ENCODE data around the gene PHF13. TPM values are rescaled to one million over a fixed set of nuclear protein-coding genes. Genes with fewer than 3 reads are reported as not detected.

The PHF13 gene
- total and polyA plus RNA-seq, 5 donors from 2014 or later, result 4.7 to 7.5 (median 5.6) TPM

DNA sequence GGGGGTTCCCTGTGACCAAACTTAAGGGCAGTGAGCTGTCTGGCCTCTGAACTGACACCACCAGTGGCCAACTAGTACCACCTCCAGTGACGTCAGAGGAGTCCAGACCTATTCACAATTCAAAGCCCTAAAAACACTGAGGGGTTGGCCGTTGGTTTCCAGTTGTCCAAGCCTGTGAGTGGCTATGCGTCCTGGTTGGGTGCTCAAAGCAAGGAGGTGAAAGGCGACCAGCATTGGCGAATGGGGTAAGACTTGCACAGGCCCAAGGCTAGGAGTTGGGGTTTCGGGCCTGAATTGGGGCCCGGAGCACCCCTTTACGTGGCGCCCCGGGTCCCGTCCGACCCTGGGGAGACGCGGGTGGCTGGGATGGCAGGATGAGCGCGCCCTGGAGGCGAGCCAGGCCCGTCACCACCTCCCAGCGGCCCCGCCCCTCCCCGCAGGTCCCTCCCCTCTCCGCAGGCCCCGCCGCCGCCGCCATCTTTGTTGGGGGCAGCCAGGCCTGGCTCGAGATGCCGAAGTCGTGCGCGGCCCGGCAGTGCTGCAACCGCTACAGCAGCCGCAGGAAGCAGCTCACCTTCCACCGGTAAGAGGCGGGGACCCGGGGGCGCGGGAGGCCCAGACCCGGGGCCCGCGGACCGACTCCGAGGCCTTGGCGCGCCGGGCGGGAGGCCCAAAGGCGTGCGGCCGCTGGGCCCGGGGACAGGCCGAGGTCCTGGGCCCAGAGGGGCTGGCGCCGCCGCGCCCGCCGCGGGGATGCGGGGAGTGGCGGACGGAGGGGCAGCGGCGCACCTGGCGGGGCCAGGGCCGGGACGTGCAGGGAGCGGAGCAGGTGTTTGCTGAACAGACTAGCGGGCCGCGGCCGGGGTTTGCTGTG lies 11.4 kb downstream of the PHF13 start, which contains the start of gene THAP3:
Gene THAP3, plus strand, starts transcription at position 159 of the 874 bp plus-strand sequence. Its CDS starts 351 bp downstream, at position 510.
- Histone ChIP-seq H3K4me1 (ENCODE audit: control insufficient read depth, insufficient read depth, low read length, poor library complexity, severe bottlenecking) (peaks cover 19% of the 10 kb centered on the region), H3K9me3 (ENCODE audit: control insufficient read depth in 2 of 2, low read length in 2 of 2) (no peaks in the 10 kb centered on the region), H3K36me3 (ENCODE audit: control insufficient read depth, insufficient read depth, low read length) (peaks cover 27% of the 10 kb centered on the region), H3K27me3 (ENCODE audit: control insufficient read depth, insufficient read depth, low read length) (no peaks in the 10 kb centered on the region), H3K4me3 (ENCODE audit: low read depth, low read length) (peak within 1 kb of the TSS; percentile 87), H3K27ac (ENCODE audit: insufficient read depth, low read length, poor library complexity, severe bottlenecking) (peak within 1 kb of the TSS; percentile 69)
- Mint-ChIP-seq H3K27me3 (peaks cover 4% of the 10 kb centered on the region), H3K4me1 (peaks cover 6 to 37% (median 21%) of the 10 kb centered on the region in 4 donors), H3K36me3 (peaks cover 15% of the 10 kb centered on the region), H3K9me3 (no peaks in the 10 kb centered on the region), H3K4me3 (peak within 1 kb of the TSS; percentile 88 to 94 (median 94)), H3K27ac (peak within 1 kb of the TSS; percentile 75 to 88 (median 85))
- peak; percentile 86 to 91 (median 86) for DNase-seq
- peak; percentile 96 to 97 for ATAC-seq (ENCODE audit: low read depth in 2 of 2)

DNA sequence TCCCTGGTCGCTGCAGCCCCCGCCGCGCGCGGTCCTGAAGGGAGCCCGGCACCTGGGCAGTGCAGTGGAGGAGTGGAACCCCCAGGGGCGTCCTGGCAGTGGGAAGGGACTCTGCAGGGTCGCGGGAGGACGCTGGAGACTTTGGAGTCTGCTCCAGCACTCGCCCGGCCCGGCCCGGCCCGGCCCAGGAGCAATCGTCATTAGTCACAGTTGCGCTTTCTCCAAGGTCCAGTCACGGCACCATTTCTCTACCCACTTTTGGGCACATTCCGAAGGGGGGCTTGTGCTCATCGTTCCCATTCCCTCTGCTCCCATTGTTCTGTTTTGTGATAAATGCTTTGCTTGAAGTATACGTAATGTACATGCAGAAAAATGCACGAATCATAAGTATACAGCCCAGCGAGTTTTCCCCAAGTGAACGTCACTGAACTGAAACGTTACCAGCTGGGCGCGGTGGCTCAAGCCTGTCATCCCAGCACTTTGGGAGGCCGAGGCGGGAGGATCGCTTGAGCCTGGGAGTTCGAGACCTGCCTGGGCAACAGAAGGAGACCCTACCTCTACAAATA lies 12.1 kb downstream of the PHF13 start:
- H3K27ac ChIP-seq (ENCODE audit: insufficient read depth, low read length, poor library complexity, severe bottlenecking), result peak overlapping the region; percentile 69
- ATAC-seq (ENCODE audit: low read depth in 2 of 2), result peak in 1 of 2 donors; percentile 13
- peaks cover 26% of the 10 kb centered on the region for H3K36me3 ChIP-seq (ENCODE audit: control insufficient read depth, insufficient read depth, low read length)
- Mint-ChIP-seq H3K36me3 (peaks cover 19% of the 10 kb centered on the region), H3K9me3 (no peaks in the 10 kb centered on the region), H3K27ac (peak overlapping the region in 2 of 3 donors; percentile 75 to 88), H3K4me1 (peaks cover 6 to 38% (median 21%) of the 10 kb centered on the region in 4 donors), H3K27me3 (peaks cover 4% of the 10 kb centered on the region), H3K4me3 (peak overlapping the region; percentile 88 to 94 (median 94))
- peaks cover 19% of the 10 kb centered on the region for H3K4me1 ChIP-seq (ENCODE audit: control insufficient read depth, insufficient read depth, low read length, poor library complexity, severe bottlenecking)
- no peaks in the 10 kb centered on the region for H3K27me3 ChIP-seq (ENCODE audit: control insufficient read depth, insufficient read depth, low read length)
- DNase-seq, result peak in 1 of 3 donors; percentile 34
- H3K4me3 ChIP-seq (ENCODE audit: low read depth, low read length), result peak overlapping the region; percentile 87
- no peaks in the 10 kb centered on the region for H3K9me3 ChIP-seq (ENCODE audit: control insufficient read depth in 2 of 2, low read length in 2 of 2)

GRCh38 chr1:6627031-6627430 lies 13.5 kb downstream of the PHF13 start:
- Mint-ChIP-seq H3K9me3 (no peaks in the 10 kb centered on the region), H3K4me1 (peaks cover 6 to 38% (median 21%) of the 10 kb centered on the region in 4 donors), H3K27ac (peak overlapping the region in 1 of 3 donors; percentile 92), H3K27me3 (peaks cover 4% of the 10 kb centered on the region), H3K4me3 (peak overlapping the region; percentile 88 to 94 (median 94)), H3K36me3 (peaks cover 16% of the 10 kb centered on the region)
- Histone ChIP-seq H3K27ac (ENCODE audit: insufficient read depth, low read length, poor library complexity, severe bottlenecking) (no peak overlapping the region), H3K36me3 (ENCODE audit: control insufficient read depth, insufficient read depth, low read length) (peaks cover 14% of the 10 kb centered on the region), H3K4me3 (ENCODE audit: low read depth, low read length) (no peak overlapping the region), H3K27me3 (ENCODE audit: control insufficient read depth, insufficient read depth, low read length) (no peaks in the 10 kb centered on the region), H3K9me3 (ENCODE audit: control insufficient read depth in 2 of 2, low read length in 2 of 2) (no peaks in the 10 kb centered on the region), H3K4me1 (ENCODE audit: control insufficient read depth, insufficient read depth, low read length, poor library complexity, severe bottlenecking) (peaks cover 19% of the 10 kb centered on the region)
- DNase-seq (no peak), ATAC-seq (ENCODE audit: low read depth in 2 of 2) (no peak)

DNA sequence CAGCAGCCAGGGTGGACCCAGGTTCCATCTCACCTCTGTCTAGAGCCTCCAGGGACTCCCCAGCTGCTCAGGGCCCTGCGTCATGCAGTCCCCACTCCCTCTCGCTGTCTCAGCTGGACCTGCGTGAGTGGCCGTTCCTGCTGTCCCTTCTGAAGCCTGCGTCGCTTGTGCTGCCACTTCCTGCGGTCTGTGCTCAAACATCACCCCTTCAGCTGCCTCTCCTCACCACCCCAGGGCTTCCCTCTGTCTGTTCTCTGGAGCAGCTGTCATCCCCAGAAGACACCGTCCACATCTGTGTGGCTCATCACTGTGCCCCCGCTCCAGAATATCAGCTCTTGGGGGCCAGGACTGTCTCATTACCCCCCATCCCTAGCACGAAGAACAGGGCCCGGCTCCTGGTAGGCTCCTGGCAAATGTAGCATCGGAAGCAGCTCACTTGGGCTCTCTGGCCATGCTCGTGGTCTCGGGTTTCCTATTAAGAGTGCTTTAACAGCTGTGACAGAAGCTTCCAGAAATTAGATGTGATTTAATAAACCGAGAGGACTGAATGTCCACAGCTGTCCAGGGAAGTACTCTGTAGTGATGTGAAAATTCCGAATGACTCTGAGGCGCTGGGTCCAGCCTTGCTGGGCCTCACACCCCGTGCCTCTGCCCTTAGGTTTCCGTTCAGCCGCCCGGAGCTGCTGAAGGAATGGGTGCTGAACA lies 14.5 kb downstream of the PHF13 start:
- Mint-ChIP-seq H3K4me1 (peaks cover 6 to 38% (median 21%) of the 10 kb centered on the region in 4 donors), H3K4me3 (peak overlapping the region; percentile 66 to 94 (median 84)), H3K27ac (peak overlapping the region in 2 of 3 donors; percentile 81 to 92), H3K27me3 (peaks cover under 1% of the 10 kb centered on the region), H3K36me3 (peaks cover 10% of the 10 kb centered on the region), H3K9me3 (no peaks in the 10 kb centered on the region)
- Histone ChIP-seq H3K9me3 (ENCODE audit: control insufficient read depth in 2 of 2, low read length in 2 of 2) (no peaks in the 10 kb centered on the region), H3K4me1 (ENCODE audit: control insufficient read depth, insufficient read depth, low read length, poor library complexity, severe bottlenecking) (peaks cover 19% of the 10 kb centered on the region), H3K4me3 (ENCODE audit: low read depth, low read length) (no peak overlapping the region), H3K36me3 (ENCODE audit: control insufficient read depth, insufficient read depth, low read length) (peaks cover 22% of the 10 kb centered on the region), H3K27ac (ENCODE audit: insufficient read depth, low read length, poor library complexity, severe bottlenecking) (no peak overlapping the region), H3K27me3 (ENCODE audit: control insufficient read depth, insufficient read depth, low read length) (no peaks in the 10 kb centered on the region)
- DNase-seq (no peak), ATAC-seq (ENCODE audit: low read depth in 2 of 2) (no peak)

DNA sequence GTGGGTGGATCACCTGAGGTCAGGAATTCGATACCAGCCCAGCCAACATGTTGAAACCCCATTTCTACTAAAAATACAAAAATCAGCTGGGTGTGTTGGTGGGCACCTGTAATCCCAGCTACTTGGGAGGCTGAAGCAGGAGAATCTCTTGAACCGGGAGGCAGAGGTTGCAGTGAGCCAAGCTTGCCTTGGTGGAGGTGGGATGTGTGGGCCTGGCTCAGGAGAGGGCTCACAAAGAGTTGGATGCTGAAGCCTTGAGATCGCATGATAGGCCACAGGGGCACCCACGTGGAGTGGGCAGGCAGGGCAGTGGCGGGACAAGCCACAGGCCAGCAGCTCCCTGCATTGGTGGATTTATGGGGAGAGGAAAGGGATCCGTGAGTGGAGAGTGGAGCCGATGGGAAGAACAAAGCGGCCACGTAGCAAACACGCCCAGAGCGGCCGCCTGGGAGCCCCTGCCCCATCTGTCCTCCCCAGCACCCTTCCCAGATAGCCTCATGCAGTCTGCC lies 15.5 kb downstream of the PHF13 start:
- H3K9me3 Mint-ChIP-seq, result no peaks in the 10 kb centered on the region
- H3K27ac ChIP-seq (ENCODE audit: insufficient read depth, low read length, poor library complexity, severe bottlenecking), result no peak overlapping the region
- peaks cover 18% of the 10 kb centered on the region for H3K36me3 Mint-ChIP-seq
- DNase-seq, result no peak
- peaks cover 31% of the 10 kb centered on the region for H3K36me3 ChIP-seq (ENCODE audit: control insufficient read depth, insufficient read depth, low read length)
- H3K27me3 Mint-ChIP-seq, result no peaks in the 10 kb centered on the region
- H3K4me1 ChIP-seq (ENCODE audit: control insufficient read depth, insufficient read depth, low read length, poor library complexity, severe bottlenecking), result peaks cover 19% of the 10 kb centered on the region
- H3K27me3 ChIP-seq (ENCODE audit: control insufficient read depth, insufficient read depth, low read length), result no peaks in the 10 kb centered on the region
- no peak overlapping the region for H3K27ac Mint-ChIP-seq
- H3K4me1 Mint-ChIP-seq, result peaks cover 6 to 35% (median 21%) of the 10 kb centered on the region in 4 donors
- H3K4me3 ChIP-seq (ENCODE audit: low read depth, low read length), result no peak overlapping the region
- no peak for ATAC-seq (ENCODE audit: low read depth in 2 of 2)
- no peaks in the 10 kb centered on the region for H3K9me3 ChIP-seq (ENCODE audit: control insufficient read depth in 2 of 2, low read length in 2 of 2)
- no peak overlapping the region for H3K4me3 Mint-ChIP-seq

GRCh38 chr1:6630027-6630426 lies 16.5 kb downstream of the PHF13 start:
- peaks cover 6 to 30% (median 21%) of the 10 kb centered on the region in 4 donors for H3K4me1 Mint-ChIP-seq
- Histone ChIP-seq H3K9me3 (ENCODE audit: control insufficient read depth in 2 of 2, low read length in 2 of 2) (no peaks in the 10 kb centered on the region), H3K4me1 (ENCODE audit: control insufficient read depth, insufficient read depth, low read length, poor library complexity, severe bottlenecking) (peaks cover 14% of the 10 kb centered on the region), H3K27ac (ENCODE audit: insufficient read depth, low read length, poor library complexity, severe bottlenecking) (no peak overlapping the region), H3K36me3 (ENCODE audit: control insufficient read depth, insufficient read depth, low read length) (peaks cover 35% of the 10 kb centered on the region), H3K27me3 (ENCODE audit: control insufficient read depth, insufficient read depth, low read length) (no peaks in the 10 kb centered on the region), H3K4me3 (ENCODE audit: low read depth, low read length) (no peak overlapping the region)
- DNase-seq, result no peak
- no peaks in the 10 kb centered on the region for H3K9me3 Mint-ChIP-seq
- ATAC-seq (ENCODE audit: low read depth in 2 of 2), result no peak
- H3K27me3 Mint-ChIP-seq, result no peaks in the 10 kb centered on the region
- H3K36me3 Mint-ChIP-seq, result peaks cover 21% of the 10 kb centered on the region
- H3K27ac Mint-ChIP-seq, result peak overlapping the region in 1 of 3 donors; percentile 69
- H3K4me3 Mint-ChIP-seq, result no peak overlapping the region

DNA sequence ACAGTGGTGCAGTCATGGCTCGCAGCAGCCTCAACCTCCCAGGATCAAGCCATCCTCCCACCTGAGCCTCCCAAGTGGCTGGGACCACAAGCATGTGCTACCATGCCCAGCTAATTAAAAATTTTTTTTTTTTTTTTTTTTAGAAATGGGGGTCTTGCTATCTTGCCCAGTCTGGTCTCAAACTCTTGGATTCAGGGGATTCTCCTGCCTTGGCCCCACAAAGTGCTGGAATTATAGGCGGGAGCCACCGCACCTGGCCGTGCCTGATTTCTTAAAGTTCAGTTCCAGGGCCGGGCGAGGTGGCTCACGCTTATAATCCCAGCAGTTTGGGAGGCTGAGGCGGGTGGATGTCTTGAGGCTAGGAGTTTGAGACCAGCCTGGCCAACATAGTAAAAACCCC lies 17.5 kb downstream of the PHF13 start:
- H3K4me1 ChIP-seq (ENCODE audit: control insufficient read depth, insufficient read depth, low read length, poor library complexity, severe bottlenecking), result peaks cover 8% of the 10 kb centered on the region
- no peaks in the 10 kb centered on the region for H3K27me3 ChIP-seq (ENCODE audit: control insufficient read depth, insufficient read depth, low read length)
- no peak overlapping the region for H3K4me3 ChIP-seq (ENCODE audit: low read depth, low read length)
- H3K27ac ChIP-seq (ENCODE audit: insufficient read depth, low read length, poor library complexity, severe bottlenecking), result no peak overlapping the region
- ATAC-seq (ENCODE audit: low read depth in 2 of 2) (no peak), DNase-seq (no peak)
- Mint-ChIP-seq H3K4me3 (no peak overlapping the region), H3K27me3 (no peaks in the 10 kb centered on the region), H3K9me3 (no peaks in the 10 kb centered on the region), H3K4me1 (peaks cover 6 to 28% (median 18%) of the 10 kb centered on the region in 4 donors), H3K36me3 (peaks cover 25% of the 10 kb centered on the region), H3K27ac (no peak overlapping the region)
- peaks cover 39% of the 10 kb centered on the region for H3K36me3 ChIP-seq (ENCODE audit: control insufficient read depth, insufficient read depth, low read length)
- H3K9me3 ChIP-seq (ENCODE audit: control insufficient read depth in 2 of 2, low read length in 2 of 2), result no peaks in the 10 kb centered on the region
